Skeletal muscle tissue (tissue), 4 donors: ENCODE results near the gene TNS3. TPM values are rescaled to one million over a fixed set of nuclear protein-coding genes. Genes with fewer than 3 reads are reported as not detected.
A peak's percentile ranks its signal among the peaks of the same experiment; 100 is the strongest.

Source experiments
- H3K27ac ChIP-seq: one replicate; pipeline ENCODE4 v1.7.0; 2013; ENCODE audit warnings: mild to moderate bottlenecking, low read depth, low read length, inconsistent platforms
- H3K27me3 ChIP-seq, 3 donors: one replicate each; pipeline ENCODE4 v1.7.0; 2013; ENCODE audit warnings: low read length in 3 of 3; ENCODE audit not compliant: control insufficient read depth in 3 of 3, insufficient read depth in 3 of 3
- H3K36me3 ChIP-seq, 3 donors: one replicate each; pipeline ENCODE4 v1.7.0; 2013; ENCODE audit warnings: low read length in 3 of 3; ENCODE audit not compliant: control insufficient read depth in 3 of 3, insufficient read depth in 3 of 3
- H3K4me1 ChIP-seq, 3 donors: one replicate each; pipeline ENCODE4 v1.7.0; 2013; ENCODE audit warnings: low read length in 3 of 3, mild to moderate bottlenecking in 3 of 3; ENCODE audit not compliant: control insufficient read depth in 3 of 3, insufficient read depth in 3 of 3
- H3K4me3 ChIP-seq, 3 donors: one replicate each; pipeline ENCODE4 v1.7.0; 2013; ENCODE audit warnings: low read length in 3 of 3
- H3K9ac ChIP-seq, 3 donors: one replicate each; pipeline ENCODE4 v1.7.0; 2013; ENCODE audit warnings: low read length in 3 of 3, mild to moderate bottlenecking in 3 of 3, moderate library complexity in 2 of 3, low read depth in 1 of 3
- H3K9me3 ChIP-seq, 3 donors: one replicate each; pipeline ENCODE4 v1.7.0; 2013; ENCODE audit warnings: low read length in 3 of 3; ENCODE audit not compliant: control insufficient read depth in 3 of 3
- total RNA-seq: library from RNA; depleted of rRNA; stranded (reverse); fragments of >200 nt; gene quantifications from one replicate; pipeline ENCODE4 v1.2.3, GENCODE V29; 2014
- donor health status: Osteomylitis.

The TNS3 gene
- total RNA-seq, 1 donor from 2014 or later = 33.4 TPM

GRCh38 chr7:47228386-47229014 lies 353.4 kb downstream of the TNS3 start:
- H3K9me3 ChIP-seq = no peaks in the 10 kb centered on the region
- no peak overlapping the region for H3K9ac ChIP-seq
- no peak overlapping the region for H3K27ac ChIP-seq
- H3K27me3 ChIP-seq = no peaks in the 10 kb centered on the region
- no peak overlapping the region for H3K4me3 ChIP-seq
- H3K4me1 ChIP-seq = peaks cover 5 to 11% (median 8%) of the 10 kb centered on the region in 3 donors
- no peaks in the 10 kb centered on the region for H3K36me3 ChIP-seq

- peak overlapping the region in 1 of 3 donors; percentile 33 for H3K9ac ChIP-seq
- peaks cover 5 to 11% (median 8%) of the 10 kb centered on the region in 3 donors for H3K4me1 ChIP-seq
- no peaks in the 10 kb centered on the region for H3K9me3 ChIP-seq
- H3K4me3 ChIP-seq = no peak overlapping the region
- H3K27me3 ChIP-seq = no peaks in the 10 kb centered on the region
- H3K27ac ChIP-seq = no peak overlapping the region
- H3K36me3 ChIP-seq = no peaks in the 10 kb centered on the region
Observed at GRCh38 chr7:47227762-47228177, 354.1 kb downstream of the TNS3 start.

GRCh38 chr7:47226696-47227095 lies 355.2 kb downstream of the TNS3 start:
- peaks cover 5 to 11% (median 8%) of the 10 kb centered on the region in 3 donors for H3K4me1 ChIP-seq
- H3K36me3 ChIP-seq = no peaks in the 10 kb centered on the region
- H3K4me3 ChIP-seq = no peak overlapping the region
- H3K9me3 ChIP-seq = no peaks in the 10 kb centered on the region
- H3K27ac ChIP-seq = no peak overlapping the region
- H3K9ac ChIP-seq = no peak overlapping the region
- H3K27me3 ChIP-seq = no peaks in the 10 kb centered on the region

GRCh38 chr7:47225387-47226131 lies 356.4 kb downstream of the TNS3 start:
- H3K9ac ChIP-seq = no peak overlapping the region
- no peaks in the 10 kb centered on the region for H3K36me3 ChIP-seq
- peaks cover 5 to 11% (median 8%) of the 10 kb centered on the region in 3 donors for H3K4me1 ChIP-seq
- H3K9me3 ChIP-seq = no peaks in the 10 kb centered on the region
- H3K27ac ChIP-seq = no peak overlapping the region
- H3K27me3 ChIP-seq = no peaks in the 10 kb centered on the region
- no peak overlapping the region for H3K4me3 ChIP-seq
